ENCODE data around the gene F11. TPM values are rescaled to one million over a fixed set of nuclear protein-coding genes. Genes with fewer than 3 reads are reported as not detected.

Gene F11
- total and polyA plus RNA-seq, 9 of the 15 experiments (the other 6 are each of a cell fraction or from before 2014, with no cell fraction given): not detected

- peaks cover 0 to 9% of the 10 kb centered on the region in 2 experiments; a peak in 3 of 5 replicates for H3K27me3 ChIP-seq (ENCODE audit: control insufficient read depth in 2 of 2, insufficient read depth in 2 of 2, low read length in 2 of 2)
- intact Hi-C loops (cut with micrococcal nuclease) (no loop called here), in situ Hi-C loops (cut with MboI) (no loop called here)
- ATAC-seq (no peak), DNase-seq (ENCODE audit: extremely low read depth in 1 of 4, low spot score in 3 of 4) (no peak), FAIRE-seq (no peak)
- no peak overlapping the region for H3K9ac ChIP-seq (ENCODE audit: insufficient read depth in 1 of 2, low read depth in 2 of 2, low read length in 2 of 2)
- no peaks in the 10 kb centered on the region for H3K9me3 ChIP-seq (replicated peaks; ENCODE audit: control insufficient read depth, insufficient read depth, low read depth, low read length)
- H3K4me2 ChIP-seq (ENCODE audit: insufficient read depth, low read length): no peak overlapping the region
- H3K4me3 ChIP-seq: no peak overlapping the region
- 0% methylated on average over 1 of the region's 1 CpG for WGBS (ENCODE audit: insufficient coverage, low coverage, missing lambda C conversion rate)
- no peaks in the 10 kb centered on the region for H4K20me1 ChIP-seq (replicated peaks; ENCODE audit: control insufficient read depth, insufficient read depth, low read length)
- BruUV-seq (replicated peaks): no TSS peak
- no peak overlapping the region for H2AFZ ChIP-seq (ENCODE audit: low read depth, low read length)
- H3K4me1 ChIP-seq (replicated peaks in 1 of 2; ENCODE audit: control insufficient read depth in 2 of 2, insufficient read depth in 2 of 2, low read length in 2 of 2): no peaks in the 10 kb centered on the region
- H3K36me3 ChIP-seq (ENCODE audit: control insufficient read depth, insufficient read depth, low read length): no peaks in the 10 kb centered on the region
- no peak for TF ChIP-seq FOS (IDR thresholded peaks at IDR 0.05; ENCODE audit: extremely low read depth, insufficient read length)
- no peak for TF ChIP-seq BACH1 (tag; IDR thresholded peaks at IDR 0.05)
- no peak for TF ChIP-seq SNAPC5 (CRISPR knock-in tag; IDR thresholded peaks at IDR 0.05)
- no peak for TF ChIP-seq MTA2 (IDR thresholded peaks at IDR 0.05; ENCODE audit: low read depth)
- TF ChIP-seq ZBTB33 (CRISPR knock-in tag; IDR thresholded peaks at IDR 0.05): no peak
- TF ChIP-seq KAT7 (CRISPR knock-in tag; IDR thresholded peaks at IDR 0.05; ENCODE audit: borderline replicate concordance): no peak
- TF ChIP-seq ZZZ3 (IDR thresholded peaks at IDR 0.05): no peak
- TF ChIP-seq SPI1 (IDR thresholded peaks at IDR 0.05; ENCODE audit: borderline replicate concordance, low read depth, low read length): no peak
- TF ChIP-seq E4F1 (CRISPR knock-in tag; IDR thresholded peaks at IDR 0.05; ENCODE audit: borderline replicate concordance): no peak
- no peak for TF ChIP-seq SIN3A (IDR thresholded peaks at IDR 0.05; ENCODE audit: borderline replicate concordance in 2 of 2, control insufficient read depth in 1 of 2, low read depth in 2 of 2, low read length in 2 of 2)
- ChIA-PET CTCF (ENCODE audit: low intra/inter-chr PET ratio) (no interaction called here), POLR2A (no interaction called here)
- H3K79me2 ChIP-seq (ENCODE audit: control insufficient read depth, insufficient read depth, low read length): no peaks in the 10 kb centered on the region
- H3K27ac ChIP-seq (ENCODE audit: extremely low read depth, low read depth, low read length): no peak overlapping the region
- no peaks in the 10 kb centered on the region for H3K9me1 ChIP-seq (ENCODE audit: control insufficient read depth, insufficient read depth, low read length)
Observed at GRCh38 chr4:186248643-186249042, 17.3 kb upstream of the F11 start.
